HG03097 (cell line): ENCODE results near the gene PDE6C.

ENCODE experiments used
- ATAC-seq: cut with Tn5 transposase; IDR thresholded peaks from one replicate; pipeline ENCODE4 v1.9.1; 2021; ENCODE audit not compliant: unreplicated experiment, low FRiP score

PDE6C gene

DNA sequence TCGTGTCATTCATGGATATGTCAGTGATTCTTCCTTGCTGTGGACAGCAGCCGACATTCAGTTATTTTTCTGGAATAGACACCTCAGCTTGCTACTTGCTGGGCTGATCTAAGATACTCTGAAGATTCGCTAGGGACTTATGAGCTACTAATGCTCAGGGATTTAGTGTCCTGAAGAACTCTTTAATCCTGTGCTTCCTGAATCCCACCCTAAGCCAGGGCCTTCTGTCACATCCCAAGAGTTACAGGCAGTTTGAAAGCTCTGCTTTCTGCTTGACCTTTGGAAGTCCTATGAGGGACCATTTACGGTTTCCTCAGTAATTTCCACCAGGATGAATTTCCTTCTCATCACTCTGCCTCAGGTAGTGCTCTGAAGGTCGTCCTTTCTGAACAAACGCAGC lies at the start of gene PDE6C:
TSS of gene PDE6C (plus strand) at position 227 of the 400 bp plus-strand sequence. CDS start 189 bp downstream, outside the sequence.
- ATAC-seq: no peak

DNA sequence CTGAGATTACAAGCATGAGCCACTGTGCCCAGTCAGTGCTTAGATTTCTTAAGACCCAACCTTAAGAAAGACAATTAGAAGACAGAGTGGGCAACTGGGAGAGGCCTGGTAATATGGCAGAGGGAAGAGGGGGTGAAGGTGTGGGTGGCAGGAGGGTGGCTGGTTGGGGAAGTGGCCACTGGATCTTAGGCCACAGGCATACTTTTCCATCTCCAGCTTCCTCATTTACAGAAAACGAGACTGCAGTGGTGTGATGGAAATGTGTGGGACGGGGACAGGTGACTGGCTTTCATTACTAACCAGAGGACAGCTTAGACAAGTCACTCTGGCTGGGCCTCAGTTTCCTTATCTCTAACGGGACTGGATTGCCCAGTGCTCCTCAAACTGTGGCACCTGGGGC lies 46.9 kb upstream of the PDE6C start:
- ATAC-seq: no peak

DNA sequence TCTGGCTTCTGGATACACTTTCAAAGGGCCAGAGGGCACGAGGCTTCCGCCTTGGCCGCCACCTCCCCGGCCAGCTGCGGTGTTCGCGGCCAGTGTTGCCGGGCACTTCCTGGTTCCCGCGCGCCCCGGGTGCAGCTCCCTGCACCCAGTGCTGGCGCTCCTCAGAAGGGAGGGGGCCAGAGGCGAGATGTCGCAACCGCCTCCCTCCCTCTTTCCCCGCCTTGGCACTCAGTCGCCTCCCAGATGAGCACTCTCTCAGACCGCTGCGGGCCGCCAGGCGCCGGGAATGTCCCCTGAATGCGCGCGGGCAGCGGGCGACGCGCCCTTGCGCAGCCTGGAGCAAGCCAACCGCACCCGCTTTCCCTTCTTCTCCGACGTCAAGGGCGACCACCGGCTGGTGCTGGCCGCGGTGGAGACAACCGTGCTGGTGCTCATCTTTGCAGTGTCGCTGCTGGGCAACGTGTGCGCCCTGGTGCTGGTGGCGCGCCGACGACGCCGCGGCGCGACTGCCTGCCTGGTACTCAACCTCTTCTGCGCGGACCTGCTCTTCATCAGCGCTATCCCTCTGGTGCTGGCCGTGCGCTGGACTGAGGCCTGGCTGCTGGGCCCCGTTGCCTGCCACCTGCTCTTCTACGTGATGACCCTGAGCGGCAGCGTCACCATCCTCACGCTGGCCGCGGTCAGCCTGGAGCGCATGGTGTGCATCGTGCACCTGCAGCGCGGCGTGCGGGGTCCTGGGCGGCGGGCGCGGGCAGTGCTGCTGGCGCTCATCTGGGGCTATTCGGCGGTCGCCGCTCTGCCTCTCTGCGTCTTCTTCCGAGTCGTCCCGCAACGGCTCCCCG lies 45.7 kb upstream of the PDE6C start, which contains the start of gene FFAR4:
TSS of gene FFAR4 (plus strand) at position 231 of the 842 bp plus-strand sequence. CDS start at position 287, 56 bp downstream.
- ATAC-seq: no peak

DNA sequence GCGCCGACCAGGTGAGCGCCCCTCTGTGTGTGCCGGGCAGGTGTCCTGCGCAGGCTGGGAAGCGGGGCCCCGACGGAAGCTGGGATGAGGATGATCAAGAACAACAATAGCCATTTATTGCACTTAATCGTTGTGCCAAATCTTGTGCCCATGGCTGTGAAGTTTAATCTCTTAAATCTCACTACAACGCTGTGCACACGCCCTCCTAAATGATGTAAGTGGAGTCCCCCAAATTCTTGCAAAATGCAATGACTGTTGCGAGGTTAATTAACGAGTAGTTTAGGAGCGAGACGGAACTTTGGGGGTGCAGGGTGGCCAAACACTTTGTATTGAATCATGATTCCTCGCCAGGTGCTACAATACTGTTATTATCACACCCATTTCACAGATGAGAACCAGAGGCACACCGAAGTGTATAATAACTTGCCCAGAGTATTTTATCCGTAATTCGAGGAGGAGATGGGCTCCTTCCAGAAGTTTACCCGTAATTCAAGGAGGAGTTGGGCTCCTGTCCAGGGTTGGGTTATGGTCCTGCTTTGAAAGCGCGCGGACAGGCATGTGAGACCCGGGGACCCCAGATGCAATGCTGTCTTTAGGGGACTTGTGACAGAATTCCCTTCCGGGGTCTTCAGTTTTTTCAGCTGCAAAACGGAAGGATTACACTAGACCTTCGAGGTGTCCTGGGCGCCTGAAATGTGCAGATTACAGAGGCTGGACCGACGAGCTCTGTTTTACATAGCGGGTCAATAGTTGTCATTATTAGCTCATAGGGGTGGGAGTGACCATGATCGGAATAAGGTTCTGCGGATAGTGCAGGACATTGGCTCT lies 44.8 kb upstream of the PDE6C start:
- no peak for ATAC-seq

DNA sequence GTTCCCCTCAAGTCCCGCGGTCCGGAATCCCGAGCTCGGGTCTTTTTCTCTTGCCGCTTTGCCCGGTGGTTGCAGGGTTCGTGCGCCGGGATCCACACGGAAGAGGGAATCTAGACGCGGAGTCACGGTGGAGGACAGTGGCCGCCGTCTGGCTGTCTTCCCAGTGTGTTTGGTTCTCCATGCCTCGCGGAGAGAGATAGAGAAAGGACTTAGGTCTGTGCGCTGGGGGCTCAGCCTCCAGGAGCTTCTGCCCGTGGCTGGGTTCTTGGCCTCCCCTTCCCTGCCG lies 44.3 kb upstream of the PDE6C start:
- ATAC-seq: no peak

DNA sequence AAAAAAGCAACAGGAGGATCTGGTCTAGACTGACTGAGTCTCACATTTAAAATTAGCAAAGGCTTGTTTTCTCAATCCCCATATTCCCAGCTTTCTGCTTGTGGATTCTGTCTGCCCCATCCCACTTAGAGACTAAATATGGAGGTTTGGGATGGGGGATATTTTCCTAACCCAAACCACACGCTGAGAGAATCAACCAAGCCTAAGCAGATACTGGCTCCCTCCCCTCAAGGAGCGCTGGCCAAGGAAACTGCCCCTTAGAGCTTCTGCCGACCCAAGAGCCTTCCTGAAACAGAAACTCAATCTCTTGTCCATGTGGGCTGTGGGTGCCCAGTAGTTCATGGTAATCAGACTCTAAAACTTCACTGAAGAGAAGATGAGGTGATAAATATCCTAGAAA lies 42.0 kb upstream of the PDE6C start:
- no peak for ATAC-seq

DNA sequence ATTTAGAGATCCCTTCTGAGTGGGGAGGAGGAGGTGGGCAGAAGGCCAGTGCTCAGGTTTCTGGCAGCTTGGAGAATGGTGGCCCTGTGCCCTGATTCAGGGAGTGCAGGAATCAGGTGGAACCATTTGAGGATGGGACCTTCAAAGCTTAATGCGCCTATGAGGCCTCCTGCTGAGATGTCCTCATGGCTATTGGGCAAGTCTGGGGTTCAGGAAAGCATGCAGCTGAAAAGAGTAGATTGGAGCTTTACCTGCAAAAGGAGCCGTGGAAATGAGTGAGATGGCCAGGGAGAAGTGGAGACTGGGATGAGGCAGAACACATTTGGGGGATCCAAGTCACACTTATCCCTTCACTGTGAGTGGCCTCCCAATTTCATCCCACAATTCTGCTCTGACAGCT lies 39.7 kb upstream of the PDE6C start:
- ATAC-seq: no peak

DNA sequence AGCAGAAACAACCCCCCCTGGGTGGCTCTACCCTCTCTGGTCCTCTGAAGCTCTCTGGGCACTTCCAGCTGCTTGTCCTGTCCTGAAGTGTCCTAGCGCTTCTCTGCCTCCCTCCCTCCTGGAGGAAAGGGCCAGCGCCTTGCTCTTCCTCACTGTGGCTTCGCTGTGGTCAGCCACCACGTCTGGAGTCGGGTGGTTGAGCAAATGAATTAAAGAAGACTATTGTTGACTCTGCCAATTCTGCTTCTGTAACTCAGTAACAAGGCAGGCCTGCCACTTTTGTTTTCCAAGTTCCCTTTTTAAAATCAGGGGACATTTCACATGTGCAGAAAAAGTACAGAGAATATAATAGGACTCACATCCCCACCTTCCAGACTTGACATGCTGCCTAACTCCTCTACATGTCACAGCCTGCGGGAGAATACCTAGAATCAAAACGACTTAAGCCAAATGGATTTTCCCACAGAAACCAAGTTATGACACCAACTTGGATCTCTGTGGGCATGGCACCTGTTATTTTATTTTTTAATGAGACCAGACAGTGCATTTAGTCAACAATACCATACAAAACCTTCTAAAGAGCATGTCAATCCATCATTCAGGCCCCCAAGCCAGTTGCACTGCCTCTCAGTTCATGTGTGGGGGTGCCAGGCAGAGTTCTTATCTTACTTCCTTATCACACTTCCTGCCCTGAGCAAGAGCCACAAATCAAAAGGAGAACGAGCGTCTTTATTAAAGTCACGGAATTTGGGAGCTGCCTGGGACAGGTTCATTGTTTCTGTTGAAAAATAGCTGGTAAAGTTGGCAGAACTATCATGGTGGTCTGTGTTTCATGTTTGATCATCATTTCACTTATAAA lies 39.1 kb upstream of the PDE6C start:
- ATAC-seq: no peak

DNA sequence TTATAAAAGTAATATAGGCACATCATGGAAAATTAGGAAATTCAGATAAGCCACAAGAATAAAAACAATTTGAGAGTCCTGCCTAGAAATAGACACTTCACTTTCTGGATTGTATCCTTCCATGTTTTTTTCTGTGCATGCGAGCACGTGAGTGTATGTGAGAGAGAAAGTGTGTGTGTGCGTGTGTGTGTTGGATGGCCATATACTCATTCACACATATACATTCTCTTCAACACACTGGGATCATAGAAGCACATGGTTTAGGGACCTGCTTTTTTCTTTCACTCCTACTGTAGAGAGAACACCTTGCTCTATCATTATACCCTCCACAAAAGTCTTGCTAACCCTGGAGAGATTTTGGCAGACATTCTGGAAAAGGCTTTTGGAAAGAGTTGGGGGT lies 38.4 kb upstream of the PDE6C start:
- no peak for ATAC-seq

DNA sequence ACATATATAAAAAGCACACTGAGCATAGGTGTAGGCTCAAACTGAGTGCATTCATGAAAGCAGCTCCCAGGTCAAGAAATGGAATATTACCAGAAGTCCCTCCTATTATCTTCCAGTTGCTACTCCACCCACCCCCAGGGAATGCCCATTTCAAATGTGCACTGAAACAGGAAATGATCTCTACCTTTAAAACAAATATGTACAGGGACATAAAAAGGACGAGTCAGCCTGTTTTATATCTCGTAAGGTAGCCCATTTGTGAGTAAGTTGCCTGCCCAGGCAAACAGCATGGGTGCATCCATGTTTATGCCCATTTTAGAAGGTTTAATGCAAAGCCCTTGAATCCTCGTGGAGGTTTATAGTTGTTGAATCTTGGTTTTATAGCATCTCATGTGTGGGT lies 35.4 kb upstream of the PDE6C start:
- no peak for ATAC-seq

DNA sequence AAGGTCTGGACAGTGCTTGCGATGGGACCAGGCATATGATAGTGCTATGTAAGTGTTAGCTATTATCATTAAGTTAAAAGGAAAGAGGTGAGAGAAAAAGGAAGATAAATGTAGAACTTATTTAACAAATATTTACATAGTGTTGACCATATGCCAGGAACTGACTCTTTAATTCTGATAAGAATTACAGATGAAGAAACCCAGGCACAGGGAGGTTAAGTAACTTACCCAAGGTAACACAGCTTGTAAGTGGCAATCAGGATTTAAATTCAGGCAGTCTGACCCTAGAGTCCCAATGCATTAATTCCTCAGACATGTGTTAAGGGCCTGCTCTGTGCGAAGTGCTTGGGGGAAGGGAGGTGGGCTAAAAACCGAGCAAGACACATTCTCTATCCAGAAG lies 34.8 kb upstream of the PDE6C start:
- ATAC-seq: no peak

DNA sequence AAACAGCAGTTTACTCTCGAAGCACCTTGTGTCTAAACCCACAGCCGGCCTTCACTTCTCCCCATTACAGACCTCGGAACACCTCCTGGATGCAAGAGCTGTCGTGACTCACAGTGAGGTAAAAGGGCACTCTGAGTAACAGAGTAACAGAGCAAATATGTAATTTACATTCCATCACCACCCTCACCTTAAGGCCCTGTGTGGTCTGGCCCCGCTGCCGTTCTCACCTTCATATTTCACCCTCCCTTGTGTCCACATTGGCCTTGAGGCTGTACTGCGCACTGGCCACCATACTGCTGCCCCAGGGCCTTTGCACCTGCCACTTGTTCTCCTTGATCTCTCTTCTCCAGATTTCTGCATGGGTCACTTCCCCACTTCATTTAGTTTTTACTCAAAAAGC lies 33.2 kb upstream of the PDE6C start:
- ATAC-seq: no peak

DNA sequence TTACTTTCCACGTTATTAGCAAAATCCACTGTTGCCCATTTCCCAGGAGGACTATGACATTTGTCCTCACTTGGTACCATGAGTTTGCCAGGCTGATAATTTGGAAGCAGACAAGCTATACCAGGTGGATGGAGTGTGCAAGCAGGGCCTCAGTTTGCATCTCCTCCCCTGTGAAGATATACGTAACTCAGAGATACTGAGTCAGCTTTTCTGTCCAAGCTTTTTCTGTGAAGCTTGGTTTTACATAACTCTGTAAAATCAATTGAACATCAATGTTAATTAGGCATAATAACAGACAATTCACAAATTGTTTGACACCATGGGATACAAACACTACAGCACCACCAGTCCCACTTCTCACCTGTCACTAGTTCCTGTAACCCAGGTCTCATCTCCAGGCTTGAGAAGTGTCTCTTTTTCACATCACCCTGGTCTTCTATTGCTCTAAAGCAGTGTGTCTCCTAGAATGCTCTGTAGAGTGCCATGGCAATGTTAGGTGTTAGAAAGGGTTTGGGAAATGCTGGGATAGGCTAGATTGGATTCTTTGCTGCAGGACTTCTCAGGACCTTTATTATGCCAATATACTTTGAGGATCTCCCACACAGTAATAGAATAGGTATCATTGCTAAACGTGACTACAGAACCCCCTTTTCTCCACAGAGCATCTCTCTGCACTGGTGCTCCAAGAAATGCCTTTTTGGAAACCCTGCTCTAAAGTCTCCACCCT lies 32.2 kb upstream of the PDE6C start:
- ATAC-seq: no peak

DNA sequence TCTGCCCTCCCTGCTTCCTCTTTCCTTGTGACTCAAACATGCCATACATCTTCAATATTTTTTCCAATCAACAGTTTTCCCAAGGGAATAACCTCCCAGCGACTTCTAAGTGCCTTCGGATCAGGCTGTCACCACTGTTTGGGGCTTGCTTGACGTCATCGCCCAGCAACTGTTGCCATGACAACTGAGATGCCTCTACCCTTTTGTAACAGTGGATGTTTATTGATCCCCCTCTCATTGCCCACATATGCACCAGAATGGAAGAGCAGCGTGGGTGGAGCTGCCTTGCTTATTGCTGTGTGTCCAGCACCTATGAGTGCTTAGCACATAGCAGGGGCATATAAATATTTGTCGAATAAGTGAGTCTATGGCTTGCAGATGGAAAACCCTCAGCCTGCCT lies 31.5 kb upstream of the PDE6C start:
- ATAC-seq: no peak

DNA sequence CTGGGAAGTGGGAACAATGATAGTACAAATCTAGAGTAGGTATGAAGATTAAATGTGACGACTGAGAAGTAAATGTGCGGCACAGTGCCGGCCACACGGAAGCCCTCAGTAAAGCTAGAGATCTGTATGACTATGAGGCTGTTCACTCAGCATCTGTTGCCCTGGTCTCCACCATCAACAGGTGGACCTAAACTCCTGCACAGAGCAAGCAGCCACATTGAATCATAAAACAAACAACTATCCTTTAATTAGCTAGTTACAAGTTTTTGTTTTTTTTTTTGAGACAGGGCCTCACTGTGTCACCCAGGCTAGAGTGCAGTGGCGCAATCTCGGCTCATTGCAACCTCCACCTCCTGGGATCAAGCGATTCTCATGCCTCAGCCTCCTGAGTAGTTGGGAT lies 27.9 kb upstream of the PDE6C start:
- ATAC-seq: no peak

DNA sequence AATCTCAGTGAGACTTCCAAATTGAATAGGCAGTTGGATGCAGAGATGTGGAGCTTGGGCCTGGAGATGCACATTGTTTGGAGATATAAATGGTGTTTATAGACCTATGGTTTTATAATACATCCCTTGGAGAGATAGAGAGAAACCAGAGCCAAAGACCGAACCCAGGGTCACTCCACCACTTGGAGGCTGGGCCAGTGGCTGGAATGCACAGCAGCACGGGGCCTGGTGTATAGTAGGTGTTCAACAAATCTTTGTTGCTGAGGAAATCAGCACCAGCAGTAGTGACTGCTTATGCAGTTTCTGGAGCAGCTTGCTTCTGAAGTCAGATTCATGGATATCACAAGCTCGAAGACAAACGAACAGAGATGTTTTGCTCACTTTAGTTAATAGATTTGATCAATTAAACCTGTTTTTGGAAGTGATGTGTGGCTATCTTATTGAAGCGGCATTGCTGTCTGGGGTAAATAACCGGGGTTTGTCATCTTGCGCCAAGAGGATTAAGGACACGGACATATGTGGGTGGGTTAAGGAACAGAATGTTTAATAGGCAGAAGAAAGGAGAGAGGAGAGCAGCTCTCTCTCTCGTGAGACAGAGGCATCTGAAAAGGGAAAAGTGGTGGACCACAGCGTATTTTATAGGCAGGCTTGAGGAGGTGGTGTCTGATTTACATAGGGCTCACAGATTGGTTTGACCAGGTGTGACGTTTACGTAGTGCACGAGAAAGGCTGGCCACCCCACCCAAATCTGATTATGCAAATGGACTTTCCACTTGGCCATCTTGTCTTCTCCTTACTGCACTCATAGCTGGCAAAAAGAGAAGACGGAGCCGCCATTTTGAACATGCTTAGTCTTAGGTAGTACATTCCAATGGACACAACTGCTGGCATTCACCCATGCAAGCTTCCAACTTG lies 22.4 kb upstream of the PDE6C start:
- ATAC-seq: no peak

DNA sequence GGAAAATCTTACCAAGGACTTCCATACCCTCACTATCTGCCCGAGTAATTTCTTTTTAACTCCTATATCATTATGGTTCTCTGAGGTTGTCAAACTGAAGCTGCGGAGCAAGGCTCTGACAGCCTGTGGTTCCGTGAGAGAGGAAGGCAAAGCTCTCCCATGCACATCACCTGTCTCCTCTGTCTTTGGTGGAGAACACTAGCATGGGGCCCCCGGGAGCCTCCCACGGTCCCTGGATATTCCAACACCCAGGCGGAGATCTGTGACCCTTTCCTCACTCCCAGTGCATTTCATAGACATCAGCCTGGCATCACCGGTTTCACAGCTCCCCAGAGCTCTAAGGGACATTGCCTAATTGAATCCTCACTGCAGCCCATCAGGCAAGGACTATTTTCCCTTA lies 21.7 kb upstream of the PDE6C start:
- no peak for ATAC-seq

DNA sequence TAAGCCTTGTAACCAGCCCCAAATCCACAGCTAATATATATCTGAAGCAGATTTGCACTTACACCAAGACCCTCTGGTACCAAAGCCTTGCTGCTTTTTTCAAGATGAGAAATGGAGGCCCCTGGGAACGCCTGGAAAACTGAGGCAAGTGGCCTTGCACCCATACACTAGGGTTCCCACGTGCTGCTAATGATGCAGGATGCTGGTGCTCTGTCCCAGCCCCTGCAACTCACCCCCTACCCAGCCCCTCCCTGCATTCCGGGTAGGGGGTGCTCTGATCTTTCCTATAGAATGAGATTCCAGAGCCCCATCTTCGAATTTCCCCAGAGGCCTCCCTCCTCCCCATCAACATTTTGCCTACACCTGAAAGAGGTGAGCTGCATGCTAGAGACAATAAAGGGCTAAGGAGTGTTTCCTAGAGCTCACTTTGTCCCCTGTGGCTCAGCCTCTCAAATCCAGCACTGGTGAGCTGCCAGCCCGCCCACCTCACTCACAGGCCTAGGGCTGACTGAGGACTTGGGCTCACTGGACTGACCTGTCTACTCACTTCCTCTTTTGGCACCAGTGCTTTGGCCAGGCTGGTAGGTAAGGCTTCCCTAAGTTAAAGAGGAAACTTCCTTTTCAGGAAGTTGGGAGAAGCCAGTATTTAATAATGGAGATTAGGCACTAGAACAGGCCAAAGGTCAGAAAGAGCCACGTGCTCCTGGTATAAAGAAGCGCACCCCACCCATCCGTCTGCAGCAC lies 21.1 kb upstream of the PDE6C start:
- no peak for ATAC-seq

DNA sequence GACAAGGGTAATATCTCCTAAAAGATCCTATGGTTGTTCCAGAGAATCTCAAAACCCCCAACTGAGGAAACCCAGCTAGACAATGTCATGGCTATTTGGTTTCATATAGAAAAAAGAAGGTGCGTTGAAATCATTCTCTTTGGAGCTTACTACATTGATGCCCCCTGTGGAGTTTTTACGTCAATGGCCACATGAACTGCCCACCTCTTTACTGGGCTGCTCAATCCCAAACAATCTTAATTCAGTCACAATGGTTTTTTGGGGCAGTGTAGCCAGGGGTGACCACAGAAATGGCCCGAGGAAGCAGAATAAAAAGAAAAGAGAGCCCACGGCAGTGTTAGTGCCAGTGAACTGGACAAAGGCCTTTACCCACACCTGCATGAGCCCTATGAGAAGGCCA lies 19.1 kb upstream of the PDE6C start:
- ATAC-seq: no peak
